ENCODE data around the gene ASB9.
"Not testable (repeated sequence)": the region's sequence is repeated elsewhere in the genome, so short reads cannot be mapped to it uniquely, and the experiment has no call there.

The ASB9 gene

GRCh38 chrX:15269618-15270521 is at the start of gene ASB9:
Gene ASB9 (minus strand): TSS chrX:15270083. CDS start chrX:15269874, 209 bp downstream.
- DNase-seq = no peak

GRCh38 chrX:15319075-15319474 is 49.2 kb upstream of the ASB9 start:
- no peak for DNase-seq

GRCh38 chrX:15315509-15315908 is 45.6 kb upstream of the ASB9 start, which contains the start of gene ASB11:
Gene ASB11 (minus strand): TSS chrX:15315640. CDS start chrX:15315605, 35 bp downstream.
- no peak for DNase-seq

DNA sequence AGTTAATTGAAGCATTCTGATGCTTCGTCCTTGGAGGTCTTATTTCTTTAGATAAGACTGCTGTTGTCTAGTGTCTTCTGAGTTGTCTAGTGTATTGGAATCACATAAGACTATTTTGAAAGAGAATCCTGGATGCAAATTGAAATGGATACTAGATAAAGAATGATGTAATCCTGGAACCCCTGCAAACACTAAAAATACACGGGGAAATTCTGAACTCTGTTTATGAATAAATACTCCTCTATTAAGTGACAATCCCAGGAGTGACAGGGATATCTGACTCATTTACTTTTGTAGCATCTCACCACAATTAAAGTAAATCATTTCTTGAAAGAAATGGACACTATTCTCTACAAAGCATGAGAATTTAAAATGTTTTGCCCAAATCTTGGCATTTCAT is 44.6 kb upstream of the ASB9 start:
- DNase-seq = no peak

- no peak for DNase-seq
Observed at GRCh38 chrX:15311119-15311518, 41.2 kb upstream of the ASB9 start.

DNA sequence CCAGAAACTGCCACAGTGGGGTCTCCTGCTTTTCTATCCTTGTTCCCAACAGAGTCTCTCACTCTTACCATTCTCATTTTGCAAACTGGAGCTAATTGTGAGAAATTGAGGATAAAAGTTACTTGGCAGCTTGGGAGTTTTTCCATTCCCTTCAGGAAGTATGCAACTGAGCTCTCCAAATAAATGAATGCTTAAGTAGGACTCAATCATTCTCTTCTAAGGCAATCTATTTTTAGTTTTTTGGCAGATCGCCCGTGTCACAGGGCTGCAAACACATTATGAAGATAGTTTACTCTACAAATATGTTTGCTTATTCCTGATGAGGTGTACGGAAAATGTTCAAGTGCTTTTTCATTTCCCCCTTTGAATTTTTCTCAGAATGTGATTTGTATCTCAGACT is 40.2 kb upstream of the ASB9 start:
- no peak for DNase-seq

GRCh38 chrX:15305899-15306298 is 36.0 kb upstream of the ASB9 start:
- not testable (repeated sequence) for DNase-seq

DNA sequence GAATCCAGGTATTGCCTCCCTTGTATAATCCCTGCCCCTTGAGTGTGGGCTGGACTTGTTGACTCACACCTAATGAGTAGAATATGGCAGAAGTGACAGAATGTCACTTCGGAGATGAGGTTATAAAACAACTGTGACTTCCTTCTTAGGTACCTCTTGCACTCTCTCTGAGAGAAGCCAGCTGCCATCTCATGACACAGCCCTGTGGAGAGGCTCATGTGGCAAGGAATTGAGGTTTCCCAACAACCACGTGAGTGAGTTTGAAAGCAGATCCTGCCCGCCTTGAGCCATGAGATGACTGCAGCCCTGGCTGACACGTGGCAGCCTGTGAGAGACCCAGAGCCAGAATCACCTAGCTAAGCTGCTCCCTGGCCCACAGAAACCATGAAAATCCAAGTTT is 32.0 kb upstream of the ASB9 start:
- no peak for DNase-seq

GRCh38 chrX:15299941-15300851 is 30.3 kb upstream of the ASB9 start:
- DNase-seq = no peak

DNA sequence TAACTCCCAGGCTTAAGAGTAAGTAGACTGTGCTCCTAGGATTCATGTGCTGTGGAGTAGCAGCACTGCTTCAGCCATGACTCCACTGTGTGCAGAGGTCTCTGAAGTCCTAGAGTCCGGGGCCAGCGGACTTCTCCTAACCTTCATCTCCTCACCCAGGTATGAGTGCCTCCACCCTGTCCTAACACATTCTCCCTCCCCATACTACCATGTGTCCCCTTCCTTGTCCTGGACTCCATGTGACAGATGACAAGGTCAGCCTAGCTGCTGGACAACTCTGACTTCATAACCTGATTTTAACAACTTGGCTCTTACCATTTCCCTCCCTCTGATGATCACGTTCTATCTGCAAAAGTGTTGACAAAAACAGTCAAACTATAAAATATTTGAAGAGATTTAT is 28.9 kb upstream of the ASB9 start:
- no peak for DNase-seq

GRCh38 chrX:15298201-15298600 is 28.3 kb upstream of the ASB9 start:
- DNase-seq = no peak

GRCh38 chrX:15293451-15293850 is 23.6 kb upstream of the ASB9 start:
- no peak for DNase-seq

GRCh38 chrX:15292861-15293260 is 23.0 kb upstream of the ASB9 start:
- no peak for DNase-seq

GRCh38 chrX:15277604-15278003 is 7.7 kb upstream of the ASB9 start:
- no peak for DNase-seq

DNA sequence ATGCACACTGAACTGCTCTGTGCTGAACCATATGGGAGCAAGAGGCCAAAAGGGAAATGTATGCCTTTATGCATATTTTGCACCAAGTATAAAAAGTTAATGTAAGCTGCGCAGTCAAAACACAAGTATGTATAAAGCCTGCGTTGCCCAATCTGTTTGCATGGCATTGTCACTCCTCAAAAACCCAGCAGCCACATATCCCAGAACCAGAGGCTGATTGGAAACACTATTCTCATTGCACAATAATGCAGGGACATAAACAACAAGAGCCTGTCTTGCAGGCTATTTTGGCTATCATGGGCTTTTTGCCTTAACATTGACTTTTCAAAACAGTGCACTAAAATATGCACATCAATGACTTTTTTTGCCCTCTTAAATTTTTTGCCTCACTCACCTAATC is 5.1 kb upstream of the ASB9 start:
- no peak for DNase-seq

- not testable (repeated sequence) for DNase-seq
Observed at GRCh38 chrX:15273275-15273674, 3.4 kb upstream of the ASB9 start.

- DNase-seq = no peak
Observed at GRCh38 chrX:15271757-15272156, 1.9 kb upstream of the ASB9 start.

- no peak for DNase-seq
Observed at GRCh38 chrX:15269120-15269519, 763 bp downstream of the ASB9 start.

DNA sequence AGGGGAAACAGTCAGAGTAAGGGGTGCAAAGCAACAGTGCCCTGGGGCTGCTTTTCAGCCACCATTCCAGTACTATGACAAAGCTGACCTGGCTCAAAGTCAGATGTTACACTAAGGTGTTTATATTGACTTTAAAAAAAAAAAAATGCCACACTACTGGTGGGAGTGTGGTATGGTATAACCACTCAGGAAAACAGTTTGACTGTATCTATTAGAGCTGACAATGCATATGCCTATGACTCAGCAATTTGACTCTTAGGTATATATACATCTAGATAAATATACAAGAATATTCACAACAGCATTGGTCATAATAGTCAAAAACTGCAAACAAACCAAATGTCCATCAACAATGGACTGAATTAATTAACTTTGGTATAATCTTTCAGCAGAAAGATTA is 15.0 kb downstream of the ASB9 start:
- no peak for DNase-seq

- DNase-seq = no peak
Observed at GRCh38 chrX:15245896-15246295, 24.0 kb downstream of the ASB9 start.

DNA sequence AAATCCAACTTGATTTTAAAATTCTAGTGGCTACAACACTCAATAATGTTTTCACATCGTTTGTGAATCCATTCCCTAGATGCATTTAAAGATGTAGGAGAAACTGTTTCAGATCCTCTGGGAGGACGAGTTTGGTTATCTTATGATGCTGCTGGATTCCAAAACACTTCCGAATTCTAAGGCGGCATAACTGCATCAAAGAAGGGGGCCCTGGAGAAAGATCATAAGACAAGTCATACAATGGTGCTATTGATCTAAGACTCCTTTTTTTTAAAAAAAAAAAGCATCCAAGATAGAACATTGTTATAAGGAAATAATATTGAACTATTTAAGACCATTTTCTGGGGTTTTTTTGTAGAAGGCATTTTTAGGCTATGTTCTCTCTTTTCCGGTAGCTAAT is 25.5 kb downstream of the ASB9 start:
- no peak for DNase-seq

DNA sequence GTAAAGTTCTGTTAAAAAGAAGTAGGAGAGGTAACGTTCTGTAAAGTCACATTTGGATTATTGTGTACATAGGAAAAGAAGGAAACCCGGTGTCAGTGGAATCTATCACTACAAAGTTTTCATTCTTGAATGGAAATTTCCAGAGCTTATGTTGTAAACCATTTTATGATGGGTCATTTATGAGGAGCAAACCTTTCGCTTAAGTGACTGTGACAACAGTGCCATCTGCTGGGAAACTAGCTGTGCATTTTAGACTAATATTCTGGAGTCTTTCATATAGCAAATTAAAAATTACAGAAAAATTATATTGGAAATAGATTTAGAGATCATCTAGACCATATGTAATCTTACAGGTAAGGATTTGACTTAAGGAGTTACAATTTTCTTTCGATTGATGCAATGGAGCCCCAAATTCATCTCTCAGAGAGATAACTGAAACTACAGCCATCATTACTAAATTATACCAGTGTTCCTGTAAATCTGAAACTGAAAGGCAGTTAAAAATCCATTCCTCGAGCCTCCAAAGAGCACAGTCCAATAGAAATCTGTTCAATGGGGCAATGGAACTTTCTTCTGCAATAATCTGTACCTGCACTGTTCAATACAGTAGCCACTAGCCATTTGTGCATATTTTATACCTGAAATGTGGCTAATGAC is 26.9 kb downstream of the ASB9 start:
- DNase-seq = no peak

DNA sequence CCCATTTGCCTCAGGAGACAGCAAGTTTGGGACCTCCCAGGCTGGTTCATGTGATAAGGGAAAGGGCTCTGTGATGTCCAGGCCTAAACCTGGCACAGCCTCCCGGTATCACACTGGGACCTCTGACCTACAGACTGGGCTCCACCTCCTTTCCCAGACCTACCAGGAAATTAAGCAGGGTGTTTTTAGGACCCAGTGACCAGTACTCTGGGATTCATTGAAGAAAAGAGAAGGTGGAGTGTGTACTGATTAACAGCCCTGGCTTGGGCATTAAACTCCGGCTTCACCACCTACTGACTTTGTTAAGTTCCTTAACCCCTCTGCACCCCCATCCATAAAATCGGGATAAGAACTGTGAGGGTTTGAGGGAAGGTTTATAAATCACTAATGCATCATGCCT is 28.6 kb downstream of the ASB9 start:
- no peak for DNase-seq
